ENCODE measurements around the gene CDH13.

The CDH13 gene

DNA sequence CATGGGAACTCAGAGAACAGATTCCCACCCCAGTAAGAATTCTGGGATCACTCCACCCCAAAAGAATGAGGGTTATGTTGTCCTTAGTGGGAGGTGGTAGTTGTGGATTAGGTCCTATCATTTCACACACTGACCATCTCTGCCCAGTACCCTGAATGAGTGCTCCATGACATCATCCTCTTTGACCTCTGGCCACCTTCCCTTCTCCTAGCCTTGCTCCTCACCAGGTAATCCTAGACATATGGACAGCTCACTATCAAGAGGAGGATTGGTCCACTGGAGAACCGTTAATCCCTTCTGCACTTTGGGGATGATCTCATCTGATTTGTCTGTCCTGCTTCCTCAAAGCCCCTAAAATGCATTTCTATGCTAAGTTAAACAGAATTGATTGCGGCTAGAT lies 642.8 kb downstream of the CDH13 start:
- TF ChIP-seq, protein P1, sequence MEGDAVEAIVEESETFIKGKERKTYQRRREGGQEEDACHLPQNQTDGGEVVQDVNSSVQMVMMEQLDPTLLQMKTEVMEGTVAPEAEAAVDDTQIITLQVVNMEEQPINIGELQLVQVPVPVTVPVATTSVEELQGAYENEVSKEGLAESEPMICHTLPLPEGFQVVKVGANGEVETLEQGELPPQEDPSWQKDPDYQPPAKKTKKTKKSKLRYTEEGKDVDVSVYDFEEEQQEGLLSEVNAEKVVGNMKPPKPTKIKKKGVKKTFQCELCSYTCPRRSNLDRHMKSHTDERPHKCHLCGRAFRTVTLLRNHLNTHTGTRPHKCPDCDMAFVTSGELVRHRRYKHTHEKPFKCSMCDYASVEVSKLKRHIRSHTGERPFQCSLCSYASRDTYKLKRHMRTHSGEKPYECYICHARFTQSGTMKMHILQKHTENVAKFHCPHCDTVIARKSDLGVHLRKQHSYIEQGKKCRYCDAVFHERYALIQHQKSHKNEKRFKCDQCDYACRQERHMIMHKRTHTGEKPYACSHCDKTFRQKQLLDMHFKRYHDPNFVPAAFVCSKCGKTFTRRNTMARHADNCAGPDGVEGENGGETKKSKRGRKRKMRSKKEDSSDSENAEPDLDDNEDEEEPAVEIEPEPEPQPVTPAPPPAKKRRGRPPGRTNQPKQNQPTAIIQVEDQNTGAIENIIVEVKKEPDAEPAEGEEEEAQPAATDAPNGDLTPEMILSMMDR (IDR thresholded peaks at IDR 0.05; ENCODE audit: insufficient read depth, low read length, poor library complexity, severe bottlenecking), result no peak
- DNase-seq (ENCODE audit: extremely low read depth, insufficient read length), result no peak
- H3K4me3 ChIP-seq (replicated peaks; ENCODE audit: low read depth, low read length), result no peak overlapping the region
- H3K36me3 ChIP-seq (ENCODE audit: control insufficient read depth, insufficient read depth, low read length), result no peaks in the 10 kb centered on the region
- H3K27me3 ChIP-seq (replicated peaks; ENCODE audit: control insufficient read depth, insufficient read depth, low read length), result no peaks in the 10 kb centered on the region

DNA sequence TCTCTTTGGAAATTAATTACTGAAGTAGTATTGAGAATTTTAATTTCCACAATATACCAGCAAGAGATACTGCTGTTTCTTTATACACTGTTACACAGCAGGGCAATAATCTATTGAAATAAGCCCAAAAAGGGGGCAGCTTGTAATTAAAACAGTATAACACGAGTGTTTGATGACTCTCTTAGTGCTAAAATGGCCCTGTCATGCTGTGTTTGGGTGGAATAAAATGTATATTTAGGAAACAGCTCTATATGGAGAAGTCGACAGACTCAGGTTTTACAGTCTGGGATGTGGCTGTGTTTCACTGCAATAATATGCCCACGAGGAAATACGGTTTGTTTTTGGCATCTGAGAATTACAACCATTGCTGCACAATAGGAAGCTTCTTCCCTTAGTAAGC lies 643.3 kb downstream of the CDH13 start:
- H3K27me3 ChIP-seq (replicated peaks; ENCODE audit: control insufficient read depth, insufficient read depth, low read length), result no peaks in the 10 kb centered on the region
- TF ChIP-seq, protein P1 (IDR thresholded peaks at IDR 0.05; ENCODE audit: insufficient read depth, low read length, poor library complexity, severe bottlenecking), result no peak
- no peak for DNase-seq (ENCODE audit: extremely low read depth, insufficient read length)
- no peak overlapping the region for H3K4me3 ChIP-seq (replicated peaks; ENCODE audit: low read depth, low read length)
- no peaks in the 10 kb centered on the region for H3K36me3 ChIP-seq (ENCODE audit: control insufficient read depth, insufficient read depth, low read length)

GRCh38 chr16:83270640-83271039 lies 643.9 kb downstream of the CDH13 start:
- TF ChIP-seq, protein P1 (IDR thresholded peaks at IDR 0.05; ENCODE audit: insufficient read depth, low read length, poor library complexity, severe bottlenecking), result no peak
- H3K36me3 ChIP-seq (ENCODE audit: control insufficient read depth, insufficient read depth, low read length), result no peaks in the 10 kb centered on the region
- H3K27me3 ChIP-seq (replicated peaks; ENCODE audit: control insufficient read depth, insufficient read depth, low read length), result no peaks in the 10 kb centered on the region
- no peak for DNase-seq (ENCODE audit: extremely low read depth, insufficient read length)
- no peak overlapping the region for H3K4me3 ChIP-seq (replicated peaks; ENCODE audit: low read depth, low read length)

DNA sequence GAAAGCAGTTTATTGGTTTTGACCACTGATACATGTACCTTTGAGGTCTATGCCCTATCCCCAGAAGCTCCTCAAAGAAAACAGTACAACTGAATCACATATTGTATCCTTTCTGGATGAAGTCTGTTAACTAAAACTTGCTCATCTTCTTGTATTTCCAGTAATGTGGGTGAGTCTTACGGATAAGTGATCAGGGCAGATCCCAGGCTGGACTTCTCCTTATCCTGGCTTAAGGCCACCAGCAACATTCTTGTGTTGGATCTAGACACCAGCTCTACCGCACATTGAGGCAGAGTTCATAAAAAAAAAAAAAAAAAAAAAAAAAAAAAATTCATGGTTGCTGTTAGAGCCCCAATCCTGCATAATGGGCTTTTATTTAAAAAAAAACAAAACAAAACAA lies 644.4 kb downstream of the CDH13 start:
- Histone ChIP-seq H3K27me3 (replicated peaks; ENCODE audit: control insufficient read depth, insufficient read depth, low read length) (no peaks in the 10 kb centered on the region), H3K4me3 (replicated peaks; ENCODE audit: low read depth, low read length) (no peak overlapping the region), H3K36me3 (ENCODE audit: control insufficient read depth, insufficient read depth, low read length) (no peaks in the 10 kb centered on the region)
- DNase-seq (ENCODE audit: extremely low read depth, insufficient read length), result no peak
- TF ChIP-seq, protein P1 (IDR thresholded peaks at IDR 0.05; ENCODE audit: insufficient read depth, low read length, poor library complexity, severe bottlenecking), result no peak

- DNase-seq (ENCODE audit: extremely low read depth, insufficient read length), result no peak
- TF ChIP-seq, protein P1 (IDR thresholded peaks at IDR 0.05; ENCODE audit: insufficient read depth, low read length, poor library complexity, severe bottlenecking), result no peak
- Histone ChIP-seq H3K36me3 (ENCODE audit: control insufficient read depth, insufficient read depth, low read length) (no peaks in the 10 kb centered on the region), H3K4me3 (replicated peaks; ENCODE audit: low read depth, low read length) (no peak overlapping the region), H3K27me3 (replicated peaks; ENCODE audit: control insufficient read depth, insufficient read depth, low read length) (no peaks in the 10 kb centered on the region)
Measured at GRCh38 chr16:83271970-83272575, 645.3 kb downstream of the CDH13 start.

DNA sequence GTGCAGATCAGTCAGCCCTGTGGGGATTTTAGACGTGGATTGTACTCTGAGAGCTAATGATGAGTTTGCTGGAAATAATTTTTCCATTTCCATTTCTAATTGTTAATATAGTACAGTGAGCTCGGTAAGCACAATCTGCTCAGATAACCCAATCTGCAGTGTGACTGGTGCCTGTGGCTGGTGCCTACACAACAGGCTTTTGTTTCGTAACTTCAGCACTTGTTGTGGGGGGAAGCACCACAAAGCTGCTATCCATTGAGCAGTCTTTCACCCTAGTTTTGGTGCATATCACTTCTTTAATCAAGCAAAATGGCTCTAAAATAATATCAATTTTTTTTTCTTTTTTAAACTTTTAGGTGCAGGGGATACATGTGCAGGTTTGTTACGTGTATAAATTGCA lies 646.1 kb downstream of the CDH13 start:
- Histone ChIP-seq H3K36me3 (ENCODE audit: control insufficient read depth, insufficient read depth, low read length) (no peaks in the 10 kb centered on the region), H3K4me3 (replicated peaks; ENCODE audit: low read depth, low read length) (no peak overlapping the region), H3K27me3 (replicated peaks; ENCODE audit: control insufficient read depth, insufficient read depth, low read length) (no peaks in the 10 kb centered on the region)
- TF ChIP-seq, protein P1 (IDR thresholded peaks at IDR 0.05; ENCODE audit: insufficient read depth, low read length, poor library complexity, severe bottlenecking), result no peak
- DNase-seq (ENCODE audit: extremely low read depth, insufficient read length), result no peak
